Activated CD4-positive, alpha-beta T cell treated with anti-CD3 and anti-CD28 coated beads for 36 hours (primary cell): ENCODE data around the gene TARM1. TPM values are rescaled to one million over a fixed set of nuclear protein-coding genes. Genes with fewer than 3 reads are reported as not detected.

Experiments
- ATAC-seq: fragments of 200-7000 bp; cut with Tn5 transposase; one replicate; pipeline ENCODE4 v1.10.0; 2021; ENCODE audit warnings: mild to moderate bottlenecking, moderate library complexity
- CTCF ChIA-PET: fragments of 350-600 bp; sonication (Branson Sonifier 250); formaldehyde crosslinking; loops from one replicate; lab custom pipeline; 2021; ENCODE audit warnings: antibody characterized with exemption; lab: Charles Lee
- POLR2A ChIA-PET: fragments of 350-600 bp; sonication (Branson Sonifier 250); formaldehyde crosslinking; loops from one replicate; lab custom pipeline; 2021; ENCODE audit warnings: antibody characterized with exemption, inconsistent platforms; lab: Charles Lee
- DNase-seq: peaks from one replicate; pipeline ENCODE4 v3.0.0-alpha.2; 2020
- H3K27ac Mint-ChIP-seq: one replicate; pipeline ENCODE4 v1.8.0; 2021; ENCODE audit warnings: mixed read lengths
- H3K27me3 Mint-ChIP-seq: one replicate; pipeline ENCODE4 v1.8.0; 2021; ENCODE audit warnings: mixed read lengths
- H3K36me3 Mint-ChIP-seq: one replicate; pipeline ENCODE4 v1.8.0; 2021; ENCODE audit warnings: low read depth, mixed read lengths
- H3K4me1 Mint-ChIP-seq: one replicate; pipeline ENCODE4 v1.8.0; 2021; ENCODE audit warnings: mixed read lengths
- H3K4me3 Mint-ChIP-seq: one replicate; pipeline ENCODE4 v1.8.0; 2021; ENCODE audit warnings: mild to moderate bottlenecking, moderate library complexity, mixed read lengths
- H3K9me3 Mint-ChIP-seq: one replicate; pipeline ENCODE4 v1.8.0; 2021; ENCODE audit warnings: low read depth, mixed read lengths
- intact Hi-C, 2 experiments: fragments of 100-400 bp; cut with DNase I in 1 of 2; cut with micrococcal nuclease in 1 of 2; formaldehyde crosslinking; loops; one replicate each; pipeline versions ENCODE4 v1.14.2 to v1.15.1; 2022 to 2024; cut with DNase I, micrococcal nuclease
- total RNA-seq, 2 experiments: library from RNA; stranded (reverse); gene quantifications; one replicate each; pipeline ENCODE4 v1.2.3, GENCODE V29; 2021

TARM1 gene
- total RNA-seq, 2 experiments from 2014 or later = not detected

DNA sequence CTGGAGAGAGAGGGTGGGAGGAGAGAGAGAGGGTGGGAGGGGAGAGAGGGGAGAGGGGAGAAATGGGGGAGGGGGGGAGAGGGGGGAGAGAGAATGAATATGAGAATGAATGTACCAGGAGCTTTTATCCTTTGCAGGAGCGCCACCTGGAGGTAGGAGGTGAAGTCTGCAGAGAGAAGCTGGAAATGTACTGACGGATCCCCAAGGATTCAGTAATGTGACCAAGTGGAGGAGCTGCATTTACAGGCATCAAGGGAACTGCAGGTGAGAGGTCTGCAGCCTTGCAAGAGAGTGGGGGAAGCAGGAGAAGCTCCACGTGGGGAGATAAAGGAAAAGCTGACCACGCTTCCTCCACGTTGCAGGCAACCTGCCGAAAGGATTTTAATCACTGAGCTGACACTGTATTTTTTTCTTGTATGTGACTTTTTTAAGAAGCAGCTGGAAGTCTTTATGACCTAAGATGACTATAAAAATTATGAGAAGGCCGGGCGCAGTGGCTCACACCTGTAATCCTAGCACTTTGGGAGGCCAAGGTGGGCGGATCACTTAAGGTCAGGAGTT lies 51.2 kb downstream of the TARM1 start:
- Mint-ChIP-seq H3K36me3 (no peaks in the 10 kb centered on the region), H3K27me3 (peaks cover 24% of the 10 kb centered on the region), H3K4me3 (no peak overlapping the region), H3K4me1 (no peaks in the 10 kb centered on the region), H3K27ac (no peak overlapping the region), H3K9me3 (no peaks in the 10 kb centered on the region)
- ATAC-seq = no peak
- ChIA-PET POLR2A (no interaction called here), CTCF (interaction anchor here (0.6 to 1.8 kb wide), 24 partner anchors 8 to 258 kb away, joined by 3 to 14 read pairs (median 4); no protein-coding TSS in a partner anchor)
- DNase-seq = peak; percentile 75
- intact Hi-C loops = loop anchor here (1.0 kb wide), 2 partner anchors 188 to 237 kb away; no protein-coding TSS in a partner anchor

DNA sequence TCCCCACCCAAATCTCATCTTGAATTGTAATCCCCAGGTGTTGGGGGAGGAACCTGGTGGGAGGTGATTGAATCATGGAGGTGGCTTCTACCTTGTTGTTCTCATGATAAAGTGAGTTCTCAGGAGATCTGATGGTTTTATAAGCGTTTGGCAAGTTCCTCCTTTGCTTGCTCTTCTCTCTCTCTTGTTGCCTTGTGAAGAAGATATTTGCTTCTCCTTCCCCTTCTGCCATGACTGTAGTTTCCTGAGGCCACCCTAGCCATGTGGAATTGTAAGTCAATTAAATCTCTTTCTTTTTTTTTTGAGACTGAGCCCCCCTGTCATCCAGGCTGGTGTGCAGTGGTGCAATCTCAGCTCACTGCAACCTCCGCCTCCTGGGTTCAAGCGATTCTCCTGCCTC lies 51.9 kb downstream of the TARM1 start:
- Mint-ChIP-seq H3K36me3 (no peaks in the 10 kb centered on the region), H3K4me3 (no peak overlapping the region), H3K4me1 (no peaks in the 10 kb centered on the region), H3K27me3 (peaks cover 28% of the 10 kb centered on the region), H3K9me3 (no peaks in the 10 kb centered on the region), H3K27ac (no peak overlapping the region)
- intact Hi-C loops = no loop called here
- ChIA-PET POLR2A (no interaction called here), CTCF (interaction anchor here (0.6 to 1.8 kb wide), 19 partner anchors 8 to 558 kb away, joined by 3 to 14 read pairs (median 5); no protein-coding TSS in a partner anchor)
- no peak for ATAC-seq
- DNase-seq = no peak

DNA sequence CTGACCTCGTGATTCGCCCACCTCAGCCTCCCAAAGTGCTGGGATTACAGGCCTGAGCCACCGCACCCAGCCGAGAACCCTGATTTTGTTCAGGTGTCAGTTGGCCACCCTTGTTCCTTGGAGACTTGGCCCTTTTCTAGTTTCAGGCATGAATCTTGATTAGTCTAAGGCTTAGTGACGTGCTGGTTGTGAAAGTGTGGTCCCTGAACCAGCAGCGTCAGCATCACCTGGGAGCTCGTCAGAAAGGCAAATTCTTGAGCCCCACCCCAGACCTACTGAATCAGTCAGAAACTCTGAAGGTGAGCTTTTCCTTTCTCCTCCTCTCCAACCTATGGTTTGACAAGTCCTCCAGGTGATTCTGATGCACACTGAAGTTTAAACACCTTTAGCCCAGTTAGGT lies 54.5 kb downstream of the TARM1 start:
- POLR2A ChIA-PET = interaction anchor here (0.6 kb wide), 1 partner anchor 49 kb away, joined by 4 read pairs; no protein-coding TSS in a partner anchor
- H3K27me3 Mint-ChIP-seq = peaks cover 38% of the 10 kb centered on the region
- intact Hi-C loops = no loop called here
- no peak overlapping the region for H3K4me3 Mint-ChIP-seq
- CTCF ChIA-PET = interaction anchor here (0.7 to 4.4 kb wide), 5 partner anchors 12 to 234 kb away, joined by 3 to 36 read pairs (median 3); no protein-coding TSS in a partner anchor
- DNase-seq = no peak
- H3K9me3 Mint-ChIP-seq = no peaks in the 10 kb centered on the region
- no peak overlapping the region for H3K27ac Mint-ChIP-seq
- no peaks in the 10 kb centered on the region for H3K4me1 Mint-ChIP-seq
- H3K36me3 Mint-ChIP-seq = no peaks in the 10 kb centered on the region
- ATAC-seq = no peak

DNA sequence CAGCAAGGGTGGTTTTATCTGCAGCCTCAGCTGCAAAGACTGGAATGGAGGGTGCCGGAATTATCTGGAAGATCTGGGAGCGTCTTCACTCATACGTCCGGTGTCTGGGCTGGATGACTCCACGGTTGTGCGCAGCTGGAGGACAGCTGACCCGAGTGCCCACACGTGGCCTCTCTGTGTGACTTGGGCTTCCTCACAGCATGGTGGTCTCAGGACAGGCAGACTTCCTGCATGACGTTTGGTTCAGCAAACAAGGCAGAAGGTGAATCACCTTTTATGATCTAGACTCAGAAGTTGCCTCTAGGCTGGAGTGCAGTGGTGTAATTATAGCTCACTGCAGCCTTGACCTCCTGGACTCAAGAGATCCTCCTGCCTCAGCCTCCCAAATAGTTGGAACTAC lies 56.5 kb downstream of the TARM1 start:
- intact Hi-C loops = loop anchor here (1.0 to 5.0 kb wide), 5 partner anchors 118 to 251 kb away; no protein-coding TSS in a partner anchor
- no peak overlapping the region for H3K4me3 Mint-ChIP-seq
- POLR2A ChIA-PET = no interaction called here
- H3K36me3 Mint-ChIP-seq = no peaks in the 10 kb centered on the region
- no peak overlapping the region for H3K27ac Mint-ChIP-seq
- no peak for DNase-seq
- CTCF ChIA-PET = interaction anchor here (0.7 to 4.4 kb wide), 12 partner anchors 9 to 399 kb away, joined by 3 to 36 read pairs (median 5); no protein-coding TSS in a partner anchor
- H3K27me3 Mint-ChIP-seq = peaks cover 36% of the 10 kb centered on the region
- no peaks in the 10 kb centered on the region for H3K9me3 Mint-ChIP-seq
- H3K4me1 Mint-ChIP-seq = peaks cover 4% of the 10 kb centered on the region
- no peak for ATAC-seq

DNA sequence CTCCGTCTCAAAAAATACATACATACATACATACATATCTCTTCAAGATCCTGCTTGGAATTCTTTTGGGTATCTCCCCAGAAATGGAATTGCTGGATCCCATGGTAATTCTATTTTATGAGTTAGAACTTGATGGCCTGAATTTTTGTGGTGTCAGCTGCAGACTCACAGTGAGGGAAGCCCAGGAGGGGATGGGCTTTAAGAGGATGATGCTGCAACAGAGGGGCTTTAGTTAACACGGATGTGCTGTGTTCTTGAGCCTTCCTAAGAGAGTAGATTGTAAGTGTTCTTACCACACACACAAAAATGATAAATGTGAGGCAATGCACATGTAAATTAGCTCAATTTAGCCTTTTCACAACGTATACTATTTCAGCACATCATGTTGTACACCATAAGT lies 58.0 kb downstream of the TARM1 start:
- no peak for ATAC-seq
- no peaks in the 10 kb centered on the region for H3K9me3 Mint-ChIP-seq
- no peak overlapping the region for H3K4me3 Mint-ChIP-seq
- POLR2A ChIA-PET = interaction anchor here (0.6 kb wide), 1 partner anchor 16 kb away, joined by 3 read pairs; no protein-coding TSS in a partner anchor
- H3K27ac Mint-ChIP-seq = no peak overlapping the region
- no peak for DNase-seq
- intact Hi-C loops = loop anchor here in 1 of 2 experiments (2.0 to 5.0 kb wide), 2 partner anchors 116 to 231 kb away; no protein-coding TSS in a partner anchor
- H3K4me1 Mint-ChIP-seq = peaks cover 4% of the 10 kb centered on the region
- CTCF ChIA-PET = interaction anchor here (0.6 to 4.4 kb wide), 22 partner anchors 10 to 282 kb away, joined by 3 to 36 read pairs (median 4); no protein-coding TSS in a partner anchor
- peaks cover 29% of the 10 kb centered on the region for H3K27me3 Mint-ChIP-seq
- no peaks in the 10 kb centered on the region for H3K36me3 Mint-ChIP-seq

DNA sequence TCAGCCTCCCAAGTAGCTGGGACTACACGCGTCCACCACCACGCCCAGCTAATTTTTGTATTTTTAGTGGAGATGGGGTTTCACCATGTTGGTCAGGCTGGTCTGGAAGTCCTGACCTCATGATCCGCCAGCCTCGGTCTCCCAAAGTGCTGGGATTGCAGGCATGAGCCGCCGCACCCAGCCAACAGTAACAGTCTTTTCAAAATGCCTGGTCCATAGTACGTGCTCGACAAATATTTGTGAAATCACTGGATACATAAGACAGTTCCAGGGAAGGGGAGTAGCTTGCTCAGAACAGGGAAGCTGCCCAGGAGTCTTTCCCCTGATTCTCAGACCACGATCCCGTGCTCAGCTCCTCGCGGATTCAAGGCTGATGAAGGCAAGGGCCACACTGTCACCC lies 59.2 kb downstream of the TARM1 start:
- H3K27me3 Mint-ChIP-seq = peaks cover 32% of the 10 kb centered on the region
- ATAC-seq (no peak), DNase-seq (no peak)
- H3K4me3 Mint-ChIP-seq = no peak overlapping the region
- no peaks in the 10 kb centered on the region for H3K9me3 Mint-ChIP-seq
- intact Hi-C loops = loop anchor here in 1 of 2 experiments (2.0 to 5.0 kb wide), 2 partner anchors 115 to 230 kb away; no protein-coding TSS in a partner anchor
- ChIA-PET POLR2A (no interaction called here), CTCF (interaction anchor here (1.1 to 1.5 kb wide), 2 partner anchors 8 to 192 kb away, joined by 3 to 4 read pairs; no protein-coding TSS in a partner anchor)
- H3K36me3 Mint-ChIP-seq = no peaks in the 10 kb centered on the region
- H3K4me1 Mint-ChIP-seq = peaks cover 4% of the 10 kb centered on the region
- no peak overlapping the region for H3K27ac Mint-ChIP-seq

DNA sequence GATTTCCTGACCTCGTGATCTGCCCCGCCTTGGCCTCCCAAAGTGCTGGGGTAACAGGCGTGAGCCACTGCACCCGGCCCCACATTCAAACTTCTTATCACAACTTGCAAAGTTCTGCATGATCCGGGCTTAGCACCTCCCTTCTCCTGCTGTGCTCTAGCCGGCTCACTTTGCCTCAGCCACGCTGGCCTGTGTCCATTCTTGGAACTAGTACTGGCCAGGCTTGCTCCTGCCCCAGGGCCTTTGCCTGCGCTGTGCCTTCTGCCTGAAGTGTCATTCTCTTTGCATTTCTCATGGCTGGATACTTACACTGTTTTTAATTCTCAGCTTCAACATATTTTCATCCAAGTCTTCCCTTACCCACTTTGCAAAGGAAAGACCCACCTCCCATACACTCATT lies 59.8 kb downstream of the TARM1 start:
- Mint-ChIP-seq H3K4me1 (peaks cover 4% of the 10 kb centered on the region), H3K36me3 (no peaks in the 10 kb centered on the region), H3K9me3 (no peaks in the 10 kb centered on the region), H3K27me3 (peaks cover 35% of the 10 kb centered on the region), H3K27ac (no peak overlapping the region), H3K4me3 (no peak overlapping the region)
- ChIA-PET POLR2A (no interaction called here), CTCF (interaction anchor here (1.1 to 1.5 kb wide), 2 partner anchors 9 to 192 kb away, joined by 3 to 4 read pairs; no protein-coding TSS in a partner anchor)
- DNase-seq (no peak), ATAC-seq (no peak)
- intact Hi-C loops = loop anchor here in 1 of 2 experiments (5.0 kb wide), 1 partner anchor 229 kb away; no protein-coding TSS in a partner anchor

Other genes starting within 250 kb of the TARM1 start
- 10 to 100 TPM; 46.4 to 54.6 TPM for gene MYADM, start 213.5 kb downstream of the TARM1 start, total RNA-seq
- under 1 TPM in 1 of 2 experiments, not detected in 1; 0.25 TPM for gene PRKCG, start 199.2 kb downstream of the TARM1 start, total RNA-seq
- not detected for gene CACNG7, start 172.1 kb downstream of the TARM1 start, total RNA-seq
- gene CACNG8, start 118.4 kb downstream of the TARM1 start, total RNA-seq = not detected
- gene CACNG6, start 89.7 kb downstream of the TARM1 start, total RNA-seq = not detected
- not detected for gene VSTM1, start 17.5 kb downstream of the TARM1 start, total RNA-seq
- gene OSCAR, start 19.4 kb upstream of the TARM1 start, total RNA-seq = under 1 TPM; 0.67 to 0.71 TPM
- gene NDUFA3, start 21.5 kb upstream of the TARM1 start, total RNA-seq = 100 to 1,000 TPM in 1 of 2 experiments, 10 to 100 TPM in 1; 99.9 to 158 TPM
- 10 to 100 TPM; 28.5 to 39.3 TPM for gene TFPT, start 34.3 kb upstream of the TARM1 start, total RNA-seq
- 100 to 1,000 TPM in 1 of 2 experiments, 10 to 100 TPM in 1; 85.5 to 115 TPM for gene PRPF31, start 34.4 kb upstream of the TARM1 start, total RNA-seq
- 10 to 100 TPM; 61.0 to 93.8 TPM for gene CNOT3, start 56.4 kb upstream of the TARM1 start, total RNA-seq
- 1 to 10 TPM; 3.5 to 3.6 TPM for gene LENG1, start 78.4 kb upstream of the TARM1 start, total RNA-seq
- gene TMC4, start 91.8 kb upstream of the TARM1 start, total RNA-seq = under 1 TPM; 0.39 to 0.55 TPM
- 10 to 100 TPM; 74.9 to 96.1 TPM for gene MBOAT7, start 108.2 kb upstream of the TARM1 start, total RNA-seq
- gene TSEN34, start 109.9 kb upstream of the TARM1 start, total RNA-seq = 10 to 100 TPM in 1 of 2 experiments, 1 to 10 TPM in 1; 8.3 to 12.1 TPM
- 1,000 to 10,000 TPM; 1,400 to 1,725 TPM for gene RPS9, start 119.5 kb upstream of the TARM1 start, total RNA-seq
- gene LILRB3, start 141.6 kb upstream of the TARM1 start, total RNA-seq = not detected
- not detected for gene LILRA6, start 161.4 kb upstream of the TARM1 start, total RNA-seq
- not detected for gene LILRB5, start 175.9 kb upstream of the TARM1 start, total RNA-seq
- not detected for gene LILRB2, start 199.7 kb upstream of the TARM1 start, total RNA-seq
- gene LILRA5, start 231.8 kb upstream of the TARM1 start, total RNA-seq = not detected